Neural progenitor cell (in vitro differentiated cells): ENCODE results near the gene CTNNA3. TPM values are rescaled to one million over a fixed set of nuclear protein-coding genes. Genes with fewer than 3 reads are reported as not detected.

Experiments
- DNase-seq: peaks from one replicate; pipeline ENCODE4 v3.0.0-alpha.2; 2016; ENCODE audit warnings: low spot score
- H2AFZ ChIP-seq: fragments of 200-600 bp; sonication (generic); replicated peaks from 2 replicates; pipeline ENCODE4 v1.6.1; 2016; ENCODE audit warnings: antibody characterized with exemption
- H3F3A ChIP-seq: fragments of 200-600 bp; sonication (generic); 2 replicates; pipeline ENCODE4 v1.6.1; 2016; ENCODE audit warnings: antibody characterized with exemption, low read depth
- H3K27ac ChIP-seq: fragments of 200-600 bp; sonication (generic); 2 replicates; pipeline ENCODE4 v1.5.1; 2016; ENCODE audit warnings: mild to moderate bottlenecking
- H3K27me3 ChIP-seq: fragments of 200-600 bp; sonication (generic); 2 replicates; pipeline ENCODE4 v1.6.1; 2016; ENCODE audit warnings: mild to moderate bottlenecking, moderate library complexity
- H3K36me3 ChIP-seq: fragments of 200-600 bp; sonication (generic); 2 replicates; pipeline ENCODE4 v1.5.1; 2016
- H3K4me1 ChIP-seq: fragments of 200-600 bp; sonication (generic); 2 replicates; pipeline ENCODE4 v1.6.1; 2016; ENCODE audit warnings: mixed run types
- H3K4me2 ChIP-seq: fragments of 200-600 bp; sonication (generic); 2 replicates; pipeline ENCODE4 v1.6.1; 2016
- H3K4me3 ChIP-seq: fragments of 200-600 bp; sonication (generic); 2 replicates; pipeline ENCODE4 v1.5.1; 2016
- H3K79me2 ChIP-seq: fragments of 200-600 bp; sonication (generic); 2 replicates; pipeline ENCODE4 v1.6.1; 2016; ENCODE audit warnings: low read depth
- H3K9ac ChIP-seq: fragments of 200-600 bp; sonication (generic); 2 replicates; pipeline ENCODE4 v1.6.1; 2016
- H3K9me3 ChIP-seq: fragments of 200-600 bp; sonication (generic); 2 replicates; pipeline ENCODE4 v1.5.1; 2016; ENCODE audit warnings: low read depth
- H4K20me1 ChIP-seq: fragments of 200-600 bp; sonication (generic); 2 replicates; pipeline ENCODE4 v1.6.1; 2016; ENCODE audit warnings: low read depth
- H3K27ac Mint-ChIP-seq: 3 replicates; pipeline ENCODE4 v1.8.0; 2021; ENCODE audit warnings: mixed read lengths
- H3K27me3 Mint-ChIP-seq: 2 replicates; pipeline ENCODE4 v1.8.0; 2022; ENCODE audit warnings: low read depth, mild to moderate bottlenecking, inconsistent platforms, moderate library complexity, mixed read lengths; ENCODE audit not compliant: insufficient read depth
- H3K36me3 Mint-ChIP-seq: 3 replicates; pipeline ENCODE4 v1.8.0; 2021; ENCODE audit warnings: mixed read lengths
- H3K4me1 Mint-ChIP-seq: 3 replicates; pipeline ENCODE4 v1.8.0; 2021; ENCODE audit warnings: mixed read lengths
- H3K4me3 Mint-ChIP-seq: 3 replicates; pipeline ENCODE4 v1.8.0; 2021; ENCODE audit warnings: mild to moderate bottlenecking, moderate library complexity, mixed read lengths
- H3K9me3 Mint-ChIP-seq: 3 replicates; pipeline ENCODE4 v1.8.0; 2020; ENCODE audit warnings: mixed read lengths
- EZH2 ChIP-seq: fragments of 200-600 bp; sonication (generic); IDR thresholded peaks from 2 replicates; pipeline ENCODE4 v1.6.1; 2017; ENCODE audit warnings: antibody characterized with exemption, mild to moderate bottlenecking, moderate library complexity
- EZH2phosphoT487 ChIP-seq: fragments of 200-600 bp; sonication (generic); IDR thresholded peaks from 2 replicates; pipeline ENCODE4 v1.6.1; 2017; ENCODE audit warnings: antibody characterized with exemption
- total RNA-seq: library from RNA; depleted of rRNA; stranded (reverse); fragments of >200 nt; gene quantifications from 2 replicates; pipeline ENCODE4 v1.2.3, GENCODE V29; 2015; ENCODE audit warnings: low replicate concordance
- TF ChIP-seq, protein P1 (sequence below): fragments of 200-600 bp; sonication (generic); IDR thresholded peaks from 2 replicates; pipeline ENCODE4 v1.5.1; 2017; ENCODE audit warnings: antibody characterized with exemption, mild to moderate bottlenecking

Gene CTNNA3
- total RNA-seq, 1 donor from 2014 or later = 12.9 TPM

DNA sequence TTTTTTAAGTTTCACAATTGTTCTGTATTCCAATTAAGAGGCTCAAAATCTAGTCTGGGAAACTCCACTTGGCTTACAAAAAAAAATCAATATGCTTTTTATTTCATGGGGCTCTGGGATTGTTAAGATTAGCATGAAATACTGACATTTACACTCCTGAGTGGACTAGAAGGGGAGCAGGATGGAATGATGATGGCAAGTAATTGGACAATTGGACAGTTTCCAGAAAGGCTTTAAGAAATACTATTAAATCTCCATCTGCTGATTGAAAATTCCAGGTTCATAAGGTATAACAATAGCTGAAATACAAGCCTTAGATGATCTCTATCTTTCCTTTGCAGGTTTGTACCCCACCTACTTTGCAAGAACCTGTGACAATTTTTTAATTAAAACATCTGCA is 585.7 kb downstream of the CTNNA3 start:
- Histone ChIP-seq H3K27ac (no peak overlapping the region), H3K4me2 (no peak overlapping the region), H3K79me2 (no peaks in the 10 kb centered on the region), H3K4me3 (no peak overlapping the region), H3K9ac (no peak overlapping the region), H2AFZ (no peak overlapping the region), H3K9me3 (no peaks in the 10 kb centered on the region), H3K27me3 (no peaks in the 10 kb centered on the region), H3K36me3 (no peaks in the 10 kb centered on the region), H3K4me1 (no peaks in the 10 kb centered on the region), H3F3A (no peaks in the 10 kb centered on the region), H4K20me1 (no peaks in the 10 kb centered on the region)
- H3K4me1 Mint-ChIP-seq = no peaks in the 10 kb centered on the region
- DNase-seq = no peak
- no peaks in the 10 kb centered on the region for H3K9me3 Mint-ChIP-seq
- TF ChIP-seq EZH2phosphoT487 = no peak
- TF ChIP-seq, protein P1, sequence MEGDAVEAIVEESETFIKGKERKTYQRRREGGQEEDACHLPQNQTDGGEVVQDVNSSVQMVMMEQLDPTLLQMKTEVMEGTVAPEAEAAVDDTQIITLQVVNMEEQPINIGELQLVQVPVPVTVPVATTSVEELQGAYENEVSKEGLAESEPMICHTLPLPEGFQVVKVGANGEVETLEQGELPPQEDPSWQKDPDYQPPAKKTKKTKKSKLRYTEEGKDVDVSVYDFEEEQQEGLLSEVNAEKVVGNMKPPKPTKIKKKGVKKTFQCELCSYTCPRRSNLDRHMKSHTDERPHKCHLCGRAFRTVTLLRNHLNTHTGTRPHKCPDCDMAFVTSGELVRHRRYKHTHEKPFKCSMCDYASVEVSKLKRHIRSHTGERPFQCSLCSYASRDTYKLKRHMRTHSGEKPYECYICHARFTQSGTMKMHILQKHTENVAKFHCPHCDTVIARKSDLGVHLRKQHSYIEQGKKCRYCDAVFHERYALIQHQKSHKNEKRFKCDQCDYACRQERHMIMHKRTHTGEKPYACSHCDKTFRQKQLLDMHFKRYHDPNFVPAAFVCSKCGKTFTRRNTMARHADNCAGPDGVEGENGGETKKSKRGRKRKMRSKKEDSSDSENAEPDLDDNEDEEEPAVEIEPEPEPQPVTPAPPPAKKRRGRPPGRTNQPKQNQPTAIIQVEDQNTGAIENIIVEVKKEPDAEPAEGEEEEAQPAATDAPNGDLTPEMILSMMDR = no peak
- TF ChIP-seq EZH2 = no peak
- H3K4me3 Mint-ChIP-seq = no peak overlapping the region
- H3K36me3 Mint-ChIP-seq = no peaks in the 10 kb centered on the region
- H3K27me3 Mint-ChIP-seq = no peaks in the 10 kb centered on the region
- no peak overlapping the region for H3K27ac Mint-ChIP-seq

DNA sequence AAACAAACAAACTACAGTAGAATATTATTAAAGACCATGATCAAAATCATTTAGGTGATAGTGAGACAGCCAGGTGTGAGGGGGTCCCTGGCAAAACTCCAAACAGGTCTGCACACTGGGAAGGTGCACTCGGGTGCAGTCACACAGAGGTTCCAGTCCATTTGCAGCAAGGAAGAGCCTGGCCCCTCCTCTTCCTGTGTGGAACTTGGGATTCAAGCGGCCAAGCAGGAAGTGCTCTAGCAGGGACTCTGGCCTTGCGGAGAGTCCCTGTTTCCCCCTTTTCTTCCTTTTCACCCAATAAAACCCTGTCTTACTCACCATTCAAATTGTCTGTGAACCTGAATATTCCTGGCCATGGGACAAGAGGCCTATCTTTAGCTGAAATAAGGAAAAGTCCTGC is 588.3 kb downstream of the CTNNA3 start:
- Histone ChIP-seq H3K36me3 (no peaks in the 10 kb centered on the region), H3F3A (no peaks in the 10 kb centered on the region), H3K4me3 (no peak overlapping the region), H2AFZ (no peak overlapping the region), H4K20me1 (no peaks in the 10 kb centered on the region), H3K9me3 (no peaks in the 10 kb centered on the region), H3K9ac (no peak overlapping the region), H3K27me3 (no peaks in the 10 kb centered on the region), H3K27ac (no peak overlapping the region), H3K4me2 (no peak overlapping the region), H3K4me1 (no peaks in the 10 kb centered on the region), H3K79me2 (no peaks in the 10 kb centered on the region)
- Mint-ChIP-seq H3K9me3 (no peaks in the 10 kb centered on the region), H3K27me3 (no peaks in the 10 kb centered on the region), H3K4me1 (no peaks in the 10 kb centered on the region), H3K27ac (no peak overlapping the region), H3K36me3 (no peaks in the 10 kb centered on the region), H3K4me3 (no peak overlapping the region)
- TF ChIP-seq EZH2 (no peak), EZH2phosphoT487 (no peak)
- TF ChIP-seq, protein P1 = no peak
- DNase-seq = no peak

DNA sequence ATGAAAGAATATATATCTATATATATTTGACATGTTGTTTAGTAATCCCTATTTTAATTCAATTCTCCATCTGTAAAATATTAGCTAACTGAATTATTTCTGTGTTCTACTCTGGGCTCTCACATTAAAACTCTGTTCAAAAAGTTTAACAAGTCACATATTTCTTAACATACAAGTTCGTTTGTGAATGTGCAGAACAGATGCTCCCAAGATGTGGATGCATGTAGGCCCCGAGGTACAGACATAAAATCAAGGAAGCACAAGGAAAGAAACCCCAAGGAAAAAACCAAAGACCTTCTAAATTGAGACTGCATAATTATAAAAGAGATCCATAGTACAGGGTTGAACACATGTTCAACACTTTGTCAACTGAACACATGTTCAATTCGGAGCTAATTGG is 595.0 kb downstream of the CTNNA3 start:
- H3K4me1 ChIP-seq = peaks cover 25% of the 10 kb centered on the region
- no peak overlapping the region for H3K27ac Mint-ChIP-seq
- no peak overlapping the region for H3K4me3 ChIP-seq
- no peaks in the 10 kb centered on the region for H3K9me3 ChIP-seq
- no peak overlapping the region for H3K4me3 Mint-ChIP-seq
- H3F3A ChIP-seq = no peaks in the 10 kb centered on the region
- no peaks in the 10 kb centered on the region for H3K27me3 ChIP-seq
- H3K79me2 ChIP-seq = no peaks in the 10 kb centered on the region
- H3K36me3 ChIP-seq = no peaks in the 10 kb centered on the region
- no peak overlapping the region for H3K4me2 ChIP-seq
- peaks cover 13% of the 10 kb centered on the region for H3K4me1 Mint-ChIP-seq
- H3K9ac ChIP-seq = no peak overlapping the region
- DNase-seq = no peak
- no peak overlapping the region for H2AFZ ChIP-seq
- H3K36me3 Mint-ChIP-seq = no peaks in the 10 kb centered on the region
- H3K9me3 Mint-ChIP-seq = no peaks in the 10 kb centered on the region
- H3K27ac ChIP-seq = no peak overlapping the region
- H4K20me1 ChIP-seq = no peaks in the 10 kb centered on the region
- H3K27me3 Mint-ChIP-seq = no peaks in the 10 kb centered on the region
- TF ChIP-seq EZH2 (no peak), EZH2phosphoT487 (no peak)
- TF ChIP-seq, protein P1 = no peak

DNA sequence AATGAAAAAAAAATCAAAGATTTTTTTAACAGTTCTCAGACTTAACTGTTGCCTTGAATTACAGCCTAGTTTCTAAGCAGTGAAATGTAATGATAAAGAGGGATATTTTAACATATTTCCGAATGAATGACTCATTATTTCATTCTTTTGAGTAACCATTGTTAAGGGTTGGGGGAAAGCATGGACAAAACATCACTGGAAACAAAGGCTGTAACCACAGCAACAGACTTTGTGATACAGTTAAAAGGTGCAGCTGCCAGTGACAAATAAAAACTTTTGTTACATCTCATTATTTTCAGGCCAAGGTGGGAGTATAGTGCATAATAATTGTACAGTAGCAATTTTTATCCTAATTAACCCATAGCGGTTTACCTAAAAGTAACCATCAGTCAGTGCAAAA is 597.5 kb downstream of the CTNNA3 start:
- H3K27ac ChIP-seq = no peak overlapping the region
- no peak overlapping the region for H2AFZ ChIP-seq
- no peaks in the 10 kb centered on the region for H3K36me3 Mint-ChIP-seq
- peaks cover 25% of the 10 kb centered on the region for H3K4me1 ChIP-seq
- H3K27me3 ChIP-seq = no peaks in the 10 kb centered on the region
- H3K4me2 ChIP-seq = peak overlapping the region; percentile 33
- no peaks in the 10 kb centered on the region for H3F3A ChIP-seq
- no peaks in the 10 kb centered on the region for H4K20me1 ChIP-seq
- no peaks in the 10 kb centered on the region for H3K79me2 ChIP-seq
- no peak for TF ChIP-seq EZH2
- TF ChIP-seq, protein P1 = no peak
- no peak for TF ChIP-seq EZH2phosphoT487
- peak overlapping the region; percentile 9 for H3K27ac Mint-ChIP-seq
- no peaks in the 10 kb centered on the region for H3K9me3 Mint-ChIP-seq
- H3K9ac ChIP-seq = no peak overlapping the region
- no peaks in the 10 kb centered on the region for H3K27me3 Mint-ChIP-seq
- H3K4me3 Mint-ChIP-seq = no peak overlapping the region
- peak; percentile 63 for DNase-seq
- H3K36me3 ChIP-seq = no peaks in the 10 kb centered on the region
- peaks cover 13% of the 10 kb centered on the region for H3K4me1 Mint-ChIP-seq
- no peak overlapping the region for H3K4me3 ChIP-seq
- H3K9me3 ChIP-seq = no peaks in the 10 kb centered on the region
